ENCODE data around the gene CASQ1.

DNA sequence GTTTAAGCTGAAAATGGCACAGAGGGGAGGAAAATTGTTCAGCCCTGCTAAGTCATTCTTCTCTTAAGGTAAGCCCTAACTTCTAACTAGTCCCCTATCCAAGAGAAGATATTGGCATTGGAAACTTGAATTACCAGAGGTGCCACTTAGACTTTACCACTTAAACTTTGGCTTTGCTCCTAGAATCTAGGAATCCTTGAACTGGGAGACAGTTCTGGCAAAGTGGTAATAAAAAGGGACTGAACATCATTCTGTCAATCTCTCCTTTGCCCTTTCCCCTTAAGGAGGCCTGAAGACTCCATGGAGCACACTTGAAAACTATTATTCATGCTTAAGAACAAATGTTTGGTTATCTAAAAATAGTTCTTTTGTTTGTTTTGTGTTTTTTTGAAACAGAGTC, 30.5 kb upstream of the CASQ1 start:
- TF ChIP-seq, protein P1, sequence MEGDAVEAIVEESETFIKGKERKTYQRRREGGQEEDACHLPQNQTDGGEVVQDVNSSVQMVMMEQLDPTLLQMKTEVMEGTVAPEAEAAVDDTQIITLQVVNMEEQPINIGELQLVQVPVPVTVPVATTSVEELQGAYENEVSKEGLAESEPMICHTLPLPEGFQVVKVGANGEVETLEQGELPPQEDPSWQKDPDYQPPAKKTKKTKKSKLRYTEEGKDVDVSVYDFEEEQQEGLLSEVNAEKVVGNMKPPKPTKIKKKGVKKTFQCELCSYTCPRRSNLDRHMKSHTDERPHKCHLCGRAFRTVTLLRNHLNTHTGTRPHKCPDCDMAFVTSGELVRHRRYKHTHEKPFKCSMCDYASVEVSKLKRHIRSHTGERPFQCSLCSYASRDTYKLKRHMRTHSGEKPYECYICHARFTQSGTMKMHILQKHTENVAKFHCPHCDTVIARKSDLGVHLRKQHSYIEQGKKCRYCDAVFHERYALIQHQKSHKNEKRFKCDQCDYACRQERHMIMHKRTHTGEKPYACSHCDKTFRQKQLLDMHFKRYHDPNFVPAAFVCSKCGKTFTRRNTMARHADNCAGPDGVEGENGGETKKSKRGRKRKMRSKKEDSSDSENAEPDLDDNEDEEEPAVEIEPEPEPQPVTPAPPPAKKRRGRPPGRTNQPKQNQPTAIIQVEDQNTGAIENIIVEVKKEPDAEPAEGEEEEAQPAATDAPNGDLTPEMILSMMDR (IDR thresholded peaks at IDR 0.05; ENCODE audit: low read depth, low read length) = no peak
- TF ChIP-seq EZH2phosphoT487 (IDR thresholded peaks at IDR 0.05; ENCODE audit: low read depth) = no peak
